Right atrium auricular region (tissue), 2 donors: Measurements from ENCODE around the gene ITGAD. TPM values are rescaled to one million over a fixed set of nuclear protein-coding genes. Genes with fewer than 3 reads are reported as not detected.

Experiments
- DNase-seq: peaks from one replicate; pipeline ENCODE4 v3.0.0-alpha.2; 2019; ENCODE audit warnings: low spot score
- H3K27ac ChIP-seq, 2 donors: fragments of 200-600 bp; sonication (generic); 1 replicate in 1 of 2; 2 replicates in 1 of 2; pipeline ENCODE4 v1.5.1; 2016 to 2019
- H3K27me3 ChIP-seq, 2 donors: fragments of 200-600 bp; sonication (generic); one replicate each; pipeline versions ENCODE4 v1.5.1 to v1.6.0; 2017 to 2019
- H3K36me3 ChIP-seq: fragments of 200-600 bp; sonication (generic); one replicate; pipeline ENCODE4 v1.5.1; 2016
- H3K4me1 ChIP-seq, 2 donors: fragments of 200-600 bp; sonication (generic); one replicate each; pipeline versions ENCODE4 v1.5.1 to v1.6.0; 2017 to 2019
- H3K4me3 ChIP-seq, 2 donors: fragments of 200-600 bp; sonication (generic); 1 replicate in 1 of 2; 2 replicates in 1 of 2; pipeline ENCODE4 v1.5.1; 2017 to 2019; ENCODE audit warnings: mild to moderate bottlenecking in 1 of 2, moderate library complexity in 1 of 2
- H3K9me3 ChIP-seq, 2 donors: fragments of 200-600 bp; sonication (generic); one replicate each; pipeline ENCODE4 v1.5.1; 2019
- total RNA-seq, 2 donors: library from RNA; depleted of rRNA; stranded (reverse); fragments of >200 nt; gene quantifications; one replicate each; pipeline ENCODE4 v1.1.0, GENCODE V29; 2016
- TF ChIP-seq, protein P1 (sequence below), 2 donors: fragments of 200-600 bp; sonication (generic); IDR thresholded peaks; one replicate each; pipeline ENCODE4 v1.5.1; 2019; ENCODE audit warnings: antibody characterized with exemption in 2 of 2

The ITGAD gene
- total RNA-seq, 2 donors from 2014 or later: not detected

GRCh38 chr16:31461921-31462804, 69.0 kb downstream of the ITGAD start:
- TF ChIP-seq, protein P1, sequence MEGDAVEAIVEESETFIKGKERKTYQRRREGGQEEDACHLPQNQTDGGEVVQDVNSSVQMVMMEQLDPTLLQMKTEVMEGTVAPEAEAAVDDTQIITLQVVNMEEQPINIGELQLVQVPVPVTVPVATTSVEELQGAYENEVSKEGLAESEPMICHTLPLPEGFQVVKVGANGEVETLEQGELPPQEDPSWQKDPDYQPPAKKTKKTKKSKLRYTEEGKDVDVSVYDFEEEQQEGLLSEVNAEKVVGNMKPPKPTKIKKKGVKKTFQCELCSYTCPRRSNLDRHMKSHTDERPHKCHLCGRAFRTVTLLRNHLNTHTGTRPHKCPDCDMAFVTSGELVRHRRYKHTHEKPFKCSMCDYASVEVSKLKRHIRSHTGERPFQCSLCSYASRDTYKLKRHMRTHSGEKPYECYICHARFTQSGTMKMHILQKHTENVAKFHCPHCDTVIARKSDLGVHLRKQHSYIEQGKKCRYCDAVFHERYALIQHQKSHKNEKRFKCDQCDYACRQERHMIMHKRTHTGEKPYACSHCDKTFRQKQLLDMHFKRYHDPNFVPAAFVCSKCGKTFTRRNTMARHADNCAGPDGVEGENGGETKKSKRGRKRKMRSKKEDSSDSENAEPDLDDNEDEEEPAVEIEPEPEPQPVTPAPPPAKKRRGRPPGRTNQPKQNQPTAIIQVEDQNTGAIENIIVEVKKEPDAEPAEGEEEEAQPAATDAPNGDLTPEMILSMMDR (IDR thresholded peaks at IDR 0.05): no peak
- H3K4me3 ChIP-seq: no peak overlapping the region
- peaks cover 47% of the 10 kb centered on the region for H3K36me3 ChIP-seq
- no peaks in the 10 kb centered on the region for H3K9me3 ChIP-seq
- DNase-seq: no peak
- no peak overlapping the region for H3K27ac ChIP-seq
- H3K27me3 ChIP-seq: no peaks in the 10 kb centered on the region
- peaks cover 0 to 21% of the 10 kb centered on the region in 2 donors for H3K4me1 ChIP-seq

- no peak overlapping the region for H3K27ac ChIP-seq
- H3K4me3 ChIP-seq: no peak overlapping the region
- TF ChIP-seq, protein P1 (IDR thresholded peaks at IDR 0.05): no peak
- peaks cover 47% of the 10 kb centered on the region for H3K36me3 ChIP-seq
- peaks cover 0 to 8% of the 10 kb centered on the region in 2 donors for H3K4me1 ChIP-seq
- H3K9me3 ChIP-seq: no peaks in the 10 kb centered on the region
- H3K27me3 ChIP-seq: no peaks in the 10 kb centered on the region
- no peak for DNase-seq
Observed at GRCh38 chr16:31464348-31464769, 71.2 kb downstream of the ITGAD start.

GRCh38 chr16:31464781-31465260, 71.7 kb downstream of the ITGAD start:
- no peak for DNase-seq
- Histone ChIP-seq H3K27ac (no peak overlapping the region), H3K27me3 (no peaks in the 10 kb centered on the region), H3K9me3 (no peaks in the 10 kb centered on the region), H3K4me1 (peaks cover 0 to 8% of the 10 kb centered on the region in 2 donors), H3K36me3 (peaks cover 47% of the 10 kb centered on the region), H3K4me3 (no peak overlapping the region)
- TF ChIP-seq, protein P1 (IDR thresholded peaks at IDR 0.05): no peak

DNA sequence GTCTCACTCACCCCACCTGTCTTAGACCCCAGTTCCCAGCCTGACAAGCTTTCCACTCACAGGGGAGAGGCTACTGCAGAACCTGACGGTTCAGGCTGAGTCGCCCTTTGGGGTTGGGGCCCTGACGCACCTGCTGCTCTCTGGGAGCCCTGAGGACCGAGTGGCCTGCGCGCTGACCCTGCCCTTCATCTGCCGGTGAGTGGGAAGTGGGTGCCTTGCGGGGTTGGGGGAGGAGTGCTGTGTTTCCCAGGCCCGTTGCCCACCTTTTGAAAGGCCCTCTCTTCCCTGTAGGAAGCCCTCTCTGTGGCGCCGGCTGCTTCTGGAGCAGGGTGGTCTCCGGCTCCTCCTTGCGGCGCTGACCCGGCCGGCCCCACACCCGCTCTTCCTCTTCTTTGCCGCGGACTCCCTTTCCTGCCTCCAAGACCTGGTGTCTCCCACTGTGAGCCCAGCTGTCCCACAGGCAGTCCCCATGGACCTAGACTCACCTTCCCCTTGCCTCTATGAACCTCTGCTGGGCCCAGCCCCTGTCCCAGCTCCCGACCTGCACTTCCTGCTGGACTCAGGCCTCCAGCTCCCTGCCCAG, 72.7 kb downstream of the ITGAD start:
- peaks cover 0 to 2% of the 10 kb centered on the region in 2 donors for H3K4me1 ChIP-seq
- H3K36me3 ChIP-seq: peaks cover 47% of the 10 kb centered on the region
- no peak overlapping the region for H3K4me3 ChIP-seq
- TF ChIP-seq, protein P1 (IDR thresholded peaks at IDR 0.05): no peak
- no peaks in the 10 kb centered on the region for H3K27me3 ChIP-seq
- no peaks in the 10 kb centered on the region for H3K9me3 ChIP-seq
- no peak for DNase-seq
- no peak overlapping the region for H3K27ac ChIP-seq

GRCh38 chr16:31466381-31466841, 73.3 kb downstream of the ITGAD start:
- H3K27ac ChIP-seq: no peak overlapping the region

More at GRCh38 chr16:31466381-31466841, 73.3 kb downstream of the ITGAD start:
- H3K9me3 ChIP-seq: no peaks in the 10 kb centered on the region
- H3K4me1 ChIP-seq: peaks cover 2 to 7% of the 10 kb centered on the region in 2 donors
- peaks cover 47% of the 10 kb centered on the region for H3K36me3 ChIP-seq
- TF ChIP-seq, protein P1 (IDR thresholded peaks at IDR 0.05): no peak
- H3K4me3 ChIP-seq: no peak overlapping the region
- no peaks in the 10 kb centered on the region for H3K27me3 ChIP-seq
- no peak for DNase-seq
